ENCODE measurements around the gene RPS23.

Gene RPS23

DNA sequence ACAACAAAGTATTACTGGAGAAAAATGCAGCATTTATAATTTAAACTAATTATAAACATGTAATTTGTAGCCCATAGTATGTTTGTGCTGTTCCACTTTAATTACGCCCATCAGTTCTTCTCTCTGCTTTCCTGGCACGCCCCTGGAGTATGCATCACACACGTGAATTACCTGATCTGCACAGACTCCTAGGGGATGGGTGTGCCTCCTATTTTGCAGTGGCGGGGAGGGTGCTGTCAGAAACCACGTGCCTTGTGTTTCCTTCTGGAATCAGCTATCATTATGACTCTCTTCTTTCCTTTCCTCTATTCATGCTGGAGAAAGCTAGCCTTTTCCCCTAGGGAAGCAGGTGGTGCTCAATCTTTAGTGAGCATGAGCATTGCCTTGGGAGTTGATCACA is 43.3 kb downstream of the RPS23 start:
- no peak for DNase-seq

DNA sequence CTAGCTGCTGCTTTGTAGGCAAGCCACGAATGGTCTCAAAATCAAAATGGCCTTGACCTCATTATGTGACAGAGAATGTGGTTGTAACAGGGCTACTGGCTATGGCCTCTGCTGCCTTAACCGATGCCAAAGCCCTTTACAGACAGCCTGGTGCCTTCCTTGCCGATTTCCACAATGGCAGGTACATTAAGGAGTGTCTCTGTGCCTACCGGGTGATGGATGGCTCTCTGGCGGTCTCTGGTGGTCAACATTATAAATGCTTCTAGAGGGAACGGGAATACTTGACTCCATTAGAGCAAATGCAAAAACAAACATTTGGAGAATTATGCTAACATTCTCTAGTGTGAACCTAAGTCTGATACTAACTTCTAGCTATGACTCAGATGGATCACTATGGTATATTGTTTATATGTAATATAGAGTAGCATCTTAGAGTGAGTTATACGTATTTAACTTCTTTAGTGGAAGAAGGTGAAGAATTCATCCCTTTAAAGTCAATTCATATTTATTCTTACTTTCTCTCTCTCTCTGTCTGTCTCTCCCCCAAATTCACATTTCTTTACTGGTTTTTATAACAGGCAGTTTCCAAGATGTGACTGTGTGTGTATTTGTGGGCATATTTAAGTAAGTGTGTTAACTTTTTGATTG is 52.5 kb downstream of the RPS23 start:
- peak; percentile 81 for DNase-seq

Measured in activated effector memory CD4-positive, alpha-beta T cell treated with anti-CD3 and anti-CD28 coated beads, Interleukin-2, amount 50 U/mL, for 16 hours (primary cell).